Measurements from ENCODE around the gene POLA1. TPM values are rescaled to one million over a fixed set of nuclear protein-coding genes. Genes with fewer than 3 reads are reported as not detected.

The POLA1 gene
- total RNA-seq, 4 donors from 2014 or later, result 12.0 to 15.6 (median 12.5) TPM

DNA sequence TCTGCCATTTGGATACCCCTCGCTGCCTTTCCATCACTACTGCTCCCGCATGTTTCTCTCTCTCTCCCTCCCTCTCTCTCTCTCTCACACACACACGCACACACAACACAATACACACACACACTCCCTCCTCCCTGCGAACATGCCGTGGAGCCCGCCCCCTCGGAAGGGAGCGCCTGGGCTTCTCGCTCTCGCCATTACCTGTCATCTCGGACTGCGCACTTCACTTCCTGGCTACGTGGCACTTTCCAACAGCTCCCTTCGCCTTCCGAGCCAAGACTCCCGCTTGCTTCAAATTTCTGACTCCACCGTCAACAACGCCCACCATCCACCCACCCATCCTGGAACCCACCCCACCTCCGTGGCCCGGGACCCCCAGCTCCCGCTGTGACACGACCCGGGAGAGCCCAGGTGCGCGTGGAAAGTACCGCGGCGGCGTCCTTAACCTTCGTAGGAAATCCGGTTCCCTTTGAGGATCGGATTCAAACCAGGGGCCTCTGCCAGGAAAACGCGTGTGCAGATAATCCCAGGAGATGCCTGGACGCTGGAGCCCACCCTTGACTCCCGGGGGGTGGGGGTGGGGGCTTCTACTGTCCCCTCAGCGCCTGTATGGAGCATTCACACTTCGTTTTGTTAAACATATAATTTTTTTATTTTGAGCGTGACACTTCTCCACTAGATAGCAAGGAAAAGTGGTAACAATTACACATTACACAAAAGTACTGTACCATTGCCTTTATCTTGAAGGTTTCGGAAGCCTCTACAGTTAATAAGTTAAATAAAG is 309.5 kb downstream of the POLA1 start:
- peaks cover 65% of the 10 kb centered on the region for H3K27me3 ChIP-seq
- no peak for ATAC-seq
- WGBS, 2 donors (ENCODE audit: low coverage in 1 of 2), result 18 to 23% methylated on average over 18 to 23 of the region's 40 CpGs
- no peaks in the 10 kb centered on the region for H3K9me3 ChIP-seq
- H3K4me3 ChIP-seq, result no peak overlapping the region
- H3K4me1 ChIP-seq, result peaks cover 0 to 41% (median 9%) of the 10 kb centered on the region in 3 donors
- no peaks in the 10 kb centered on the region for H3K36me3 ChIP-seq
- TF ChIP-seq EP300 (IDR thresholded peaks at IDR 0.05), result no peak
- TF ChIP-seq POLR2A (IDR thresholded peaks at IDR 0.05), result no peak
- TF ChIP-seq, protein P1, sequence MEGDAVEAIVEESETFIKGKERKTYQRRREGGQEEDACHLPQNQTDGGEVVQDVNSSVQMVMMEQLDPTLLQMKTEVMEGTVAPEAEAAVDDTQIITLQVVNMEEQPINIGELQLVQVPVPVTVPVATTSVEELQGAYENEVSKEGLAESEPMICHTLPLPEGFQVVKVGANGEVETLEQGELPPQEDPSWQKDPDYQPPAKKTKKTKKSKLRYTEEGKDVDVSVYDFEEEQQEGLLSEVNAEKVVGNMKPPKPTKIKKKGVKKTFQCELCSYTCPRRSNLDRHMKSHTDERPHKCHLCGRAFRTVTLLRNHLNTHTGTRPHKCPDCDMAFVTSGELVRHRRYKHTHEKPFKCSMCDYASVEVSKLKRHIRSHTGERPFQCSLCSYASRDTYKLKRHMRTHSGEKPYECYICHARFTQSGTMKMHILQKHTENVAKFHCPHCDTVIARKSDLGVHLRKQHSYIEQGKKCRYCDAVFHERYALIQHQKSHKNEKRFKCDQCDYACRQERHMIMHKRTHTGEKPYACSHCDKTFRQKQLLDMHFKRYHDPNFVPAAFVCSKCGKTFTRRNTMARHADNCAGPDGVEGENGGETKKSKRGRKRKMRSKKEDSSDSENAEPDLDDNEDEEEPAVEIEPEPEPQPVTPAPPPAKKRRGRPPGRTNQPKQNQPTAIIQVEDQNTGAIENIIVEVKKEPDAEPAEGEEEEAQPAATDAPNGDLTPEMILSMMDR (IDR thresholded peaks at IDR 0.05), result no peak
- no peak for TF ChIP-seq POLR2AphosphoS5 (IDR thresholded peaks at IDR 0.05)
- no peak overlapping the region for H3K27ac ChIP-seq

DNA sequence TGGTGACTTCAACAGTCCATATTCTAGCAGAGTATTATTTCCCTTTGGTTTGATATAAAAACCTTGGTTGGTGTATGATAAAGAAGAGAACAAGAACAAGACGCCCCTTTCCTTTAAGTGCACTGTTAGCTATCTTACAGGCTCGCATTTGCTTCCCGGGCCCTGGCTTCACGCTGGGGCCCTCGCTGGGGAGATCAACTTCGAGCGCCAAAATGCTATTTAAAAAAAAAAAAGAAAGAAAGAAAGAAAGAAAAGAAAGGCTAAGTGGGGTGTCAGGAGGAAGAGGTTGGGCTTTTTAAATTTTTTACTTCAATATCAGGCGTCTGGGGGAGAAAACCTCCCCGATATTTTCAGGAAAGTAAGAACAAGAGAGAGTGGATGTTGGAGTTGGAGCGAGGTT is 310.3 kb downstream of the POLA1 start:
- Histone ChIP-seq H3K4me1 (peaks cover 0 to 41% (median 9%) of the 10 kb centered on the region in 3 donors), H3K36me3 (no peaks in the 10 kb centered on the region), H3K4me3 (no peak overlapping the region), H3K27ac (no peak overlapping the region), H3K27me3 (peaks cover 73% of the 10 kb centered on the region), H3K9me3 (no peaks in the 10 kb centered on the region)
- ATAC-seq, result no peak
- TF ChIP-seq EP300 (IDR thresholded peaks at IDR 0.05) (no peak), POLR2AphosphoS5 (IDR thresholded peaks at IDR 0.05) (no peak), POLR2A (IDR thresholded peaks at IDR 0.05) (no peak)
- TF ChIP-seq, protein P1 (IDR thresholded peaks at IDR 0.05), result no peak
- WGBS, 2 donors (ENCODE audit: low coverage in 1 of 2), result 19 to 40% methylated on average over 5 to 7 of the region's 10 CpGs

DNA sequence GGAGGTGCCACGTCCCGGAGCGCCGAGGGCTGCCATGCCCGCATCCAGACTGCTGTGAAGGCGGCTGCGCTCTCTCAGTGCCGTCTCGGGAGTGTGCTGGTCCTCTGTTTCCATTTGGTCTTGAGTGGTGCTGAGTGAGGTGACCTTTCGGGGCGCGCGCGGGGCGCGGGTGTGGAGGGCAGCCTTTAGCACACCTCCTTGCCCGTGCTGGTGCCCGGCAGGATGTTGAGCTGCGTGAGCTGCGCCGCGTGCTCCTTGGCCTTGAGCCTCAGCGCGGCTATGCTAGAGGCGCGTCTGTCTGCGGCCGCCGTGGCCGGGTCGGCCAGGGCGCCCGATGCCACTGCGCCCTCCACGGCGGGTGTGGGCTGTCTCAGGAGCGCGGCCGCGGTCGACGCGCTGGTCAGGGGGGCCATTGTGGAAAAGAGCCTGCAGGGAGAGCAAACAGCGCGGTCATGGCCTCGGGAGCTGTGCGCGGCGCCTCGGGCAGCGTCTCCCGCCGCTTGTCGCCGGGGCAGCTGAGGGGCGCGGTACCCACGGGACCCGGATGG is 310.8 kb downstream of the POLA1 start:
- no peaks in the 10 kb centered on the region for H3K9me3 ChIP-seq
- H3K4me3 ChIP-seq, result peak overlapping the region in 1 of 2 donors; percentile 33
- no peak overlapping the region for H3K27ac ChIP-seq
- no peaks in the 10 kb centered on the region for H3K36me3 ChIP-seq
- 17 to 20% methylated on average over 2 to 6 of the region's 59 CpGs for WGBS, 2 donors (ENCODE audit: low coverage in 1 of 2)
- no peak for TF ChIP-seq POLR2A (IDR thresholded peaks at IDR 0.05)
- TF ChIP-seq POLR2AphosphoS5 (IDR thresholded peaks at IDR 0.05), result no peak
- TF ChIP-seq EP300 (IDR thresholded peaks at IDR 0.05), result no peak
- TF ChIP-seq, protein P1 (IDR thresholded peaks at IDR 0.05), result no peak
- peak; percentile 24 for ATAC-seq
- H3K4me1 ChIP-seq, result peaks cover 0 to 41% (median 9%) of the 10 kb centered on the region in 3 donors
- H3K27me3 ChIP-seq, result peaks cover 78% of the 10 kb centered on the region

GRCh38 chrX:25005034-25005381 is 311.3 kb downstream of the POLA1 start:
- 20% methylated on average over 1 of the region's 23 CpGs; no CpG with 5 or more reads in 1 of the 2 donors for WGBS, 2 donors (ENCODE audit: low coverage in 1 of 2)

More at GRCh38 chrX:25005034-25005381, 311.3 kb downstream of the POLA1 start:
- ATAC-seq, result no peak
- TF ChIP-seq, protein P1 (IDR thresholded peaks at IDR 0.05), result no peak
- no peak for TF ChIP-seq EP300 (IDR thresholded peaks at IDR 0.05)
- TF ChIP-seq POLR2AphosphoS5 (IDR thresholded peaks at IDR 0.05), result no peak
- TF ChIP-seq POLR2A (IDR thresholded peaks at IDR 0.05), result no peak
- Histone ChIP-seq H3K27me3 (peaks cover 82% of the 10 kb centered on the region), H3K4me3 (peak overlapping the region in 1 of 2 donors; percentile 33), H3K36me3 (no peaks in the 10 kb centered on the region), H3K4me1 (peaks cover 0 to 41% (median 9%) of the 10 kb centered on the region in 3 donors), H3K9me3 (no peaks in the 10 kb centered on the region), H3K27ac (no peak overlapping the region)
